Measurements from ENCODE around the gene EPS15.
A peak's percentile ranks its signal among the peaks of the same experiment; 100 is the strongest.
"Not testable (repeated sequence)": the region's sequence is repeated elsewhere in the genome, so short reads cannot be mapped to it uniquely, and the experiment has no call there.

Gene EPS15

DNA sequence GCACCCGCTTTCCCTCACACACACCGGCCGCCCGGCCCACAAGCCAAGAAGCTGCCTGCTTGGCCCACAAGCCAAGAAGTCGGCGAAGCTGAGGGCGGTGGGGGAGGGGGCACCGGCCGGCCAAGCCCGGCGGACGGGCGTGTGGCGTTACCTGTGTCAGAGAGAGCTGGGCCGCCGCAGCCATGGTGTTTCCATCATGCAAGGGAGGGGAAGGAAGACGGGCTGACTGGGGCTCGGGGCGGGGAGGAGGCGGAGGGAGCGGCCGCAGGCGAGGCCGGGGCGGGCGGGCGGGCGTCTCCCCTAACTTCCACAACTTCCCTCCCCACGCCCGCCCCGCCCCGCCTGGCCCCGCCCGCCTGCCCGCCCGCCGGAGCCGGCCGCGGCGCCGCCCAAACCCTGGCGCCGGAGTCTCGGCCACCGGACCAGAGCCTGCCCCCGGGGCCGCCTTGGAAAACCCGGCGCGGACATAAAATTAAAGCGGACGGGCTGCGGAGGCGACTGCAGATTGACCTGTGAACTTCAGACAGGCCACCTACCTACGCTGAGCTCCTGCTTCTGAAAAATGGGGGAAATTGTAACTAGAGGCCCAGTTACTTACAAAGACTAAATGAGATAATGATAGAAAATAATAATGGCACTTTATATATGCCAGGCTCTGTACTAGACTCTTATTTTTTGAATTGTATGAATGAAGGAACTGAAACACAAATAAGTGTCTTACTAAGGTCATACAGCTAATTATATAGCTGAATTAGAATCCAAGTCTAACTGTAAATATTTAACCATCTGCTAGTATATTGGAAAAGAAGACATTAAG lies at the start of gene EPS15:
Gene EPS15 (minus strand): TSS at position 219 of the 817 bp plus-strand sequence. CDS start 35 bp downstream, at position 184.
- no peak for TF ChIP-seq CTCF (IDR thresholded peaks at IDR 0.05; ENCODE audit: extremely low read depth, missing control alignments)
- peak; percentile 97 for DNase-seq (ENCODE audit: low spot score)

DNA sequence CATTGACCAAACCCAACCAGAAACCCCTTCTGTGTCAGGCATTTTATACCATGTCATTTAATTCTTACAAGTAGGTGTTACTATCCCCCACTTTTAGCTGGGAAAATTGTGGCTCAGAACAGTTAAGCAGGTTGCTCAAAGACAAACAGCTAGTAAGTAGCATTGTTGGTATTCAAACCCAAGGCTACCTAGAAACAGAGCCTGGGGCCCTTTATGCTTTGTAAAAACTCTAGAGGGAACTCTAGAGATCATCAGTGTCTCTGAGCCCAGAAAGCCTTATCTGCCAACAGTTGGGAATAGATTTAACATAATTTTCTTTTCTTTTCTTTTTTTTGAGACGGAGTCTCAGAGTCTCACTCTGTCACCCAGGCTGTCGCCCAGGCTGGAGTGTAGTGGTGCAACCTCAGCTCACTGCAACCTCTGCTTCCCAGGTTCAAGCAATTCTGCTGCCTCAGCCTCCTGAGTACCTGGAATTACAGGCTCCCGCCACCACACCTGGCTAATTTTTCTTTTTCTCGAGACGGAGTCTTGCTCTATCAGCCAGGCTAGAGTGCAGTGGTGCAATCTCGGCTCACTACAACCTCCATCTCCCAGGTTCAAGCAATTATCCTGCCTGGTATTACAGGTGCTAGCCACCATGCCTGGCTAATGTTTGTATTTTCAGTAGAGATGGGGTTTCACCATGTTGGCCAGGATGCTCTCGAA lies 49.3 kb upstream of the EPS15 start:
- no peak for DNase-seq (ENCODE audit: low spot score)
- no peak for TF ChIP-seq CTCF (IDR thresholded peaks at IDR 0.05; ENCODE audit: extremely low read depth, missing control alignments)

GRCh38 chr1:51567653-51568052 lies 48.6 kb upstream of the EPS15 start:
- no peak for TF ChIP-seq CTCF (IDR thresholded peaks at IDR 0.05; ENCODE audit: extremely low read depth, missing control alignments)
- DNase-seq (ENCODE audit: low spot score): no peak

DNA sequence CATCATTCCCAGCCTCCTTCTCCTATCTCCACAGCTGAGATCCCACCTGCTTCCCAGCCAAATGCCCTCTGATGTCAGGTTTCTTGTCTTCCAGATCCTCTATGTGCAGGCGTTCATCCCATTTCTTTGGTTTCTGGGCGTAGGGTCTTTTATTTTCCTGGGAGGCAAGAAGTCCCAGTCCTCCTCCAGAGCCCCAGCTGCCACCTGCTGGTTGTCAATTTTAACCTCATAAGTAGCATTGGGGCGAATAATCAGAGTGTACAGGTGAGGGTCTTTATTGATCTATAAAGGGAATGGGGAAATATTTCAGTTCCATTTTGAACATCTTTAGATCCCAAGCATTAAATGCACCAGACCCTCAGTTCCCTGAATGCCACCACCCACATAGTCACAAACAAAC lies 47.2 kb upstream of the EPS15 start:
- no peak for DNase-seq (ENCODE audit: low spot score)
- TF ChIP-seq CTCF (IDR thresholded peaks at IDR 0.05; ENCODE audit: extremely low read depth, missing control alignments): no peak

DNA sequence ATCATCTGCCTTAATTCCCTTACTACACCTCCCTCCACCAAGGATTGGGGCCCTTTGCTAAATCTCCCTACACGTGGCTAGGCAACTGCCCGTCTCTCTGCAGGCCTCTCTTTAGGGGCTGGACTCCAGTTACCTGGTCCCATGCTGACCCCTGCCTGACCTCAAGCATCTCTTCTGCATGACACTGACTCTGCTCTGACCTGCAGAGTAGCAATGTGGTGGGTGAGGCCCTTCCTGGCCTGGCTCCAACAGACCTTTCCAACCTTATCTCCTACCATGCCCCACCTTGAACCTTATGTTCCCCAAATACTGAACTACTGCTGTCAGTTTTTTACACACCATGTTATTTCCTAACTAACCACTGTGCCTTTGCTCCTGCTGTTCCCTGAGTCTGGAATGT lies 45.9 kb upstream of the EPS15 start:
- TF ChIP-seq CTCF (IDR thresholded peaks at IDR 0.05; ENCODE audit: extremely low read depth, missing control alignments): no peak
- no peak for DNase-seq (ENCODE audit: low spot score)

GRCh38 chr1:51564124-51564523 lies 45.1 kb upstream of the EPS15 start:
- no peak for TF ChIP-seq CTCF (IDR thresholded peaks at IDR 0.05; ENCODE audit: extremely low read depth, missing control alignments)
- DNase-seq (ENCODE audit: low spot score): peak; percentile 60

- TF ChIP-seq CTCF (IDR thresholded peaks at IDR 0.05; ENCODE audit: extremely low read depth, missing control alignments): no peak
Observed at GRCh38 chr1:51561702-51562101, 42.6 kb upstream of the EPS15 start.

GRCh38 chr1:51560895-51561294 lies 41.8 kb upstream of the EPS15 start:
- not testable (repeated sequence) for DNase-seq (ENCODE audit: low spot score)

More at GRCh38 chr1:51561702-51562101, 42.6 kb upstream of the EPS15 start:
- DNase-seq (ENCODE audit: low spot score): no peak

Data from GM20000 (cell line).